Measurements from ENCODE around the gene NTF3. TPM values are rescaled to one million over a fixed set of nuclear protein-coding genes. Genes with fewer than 3 reads are reported as not detected.

Gene NTF3
- total and polyA plus RNA-seq, 9 of the 15 experiments (the other 6 are each of a cell fraction or from before 2014, with no cell fraction given) = not detected

DNA sequence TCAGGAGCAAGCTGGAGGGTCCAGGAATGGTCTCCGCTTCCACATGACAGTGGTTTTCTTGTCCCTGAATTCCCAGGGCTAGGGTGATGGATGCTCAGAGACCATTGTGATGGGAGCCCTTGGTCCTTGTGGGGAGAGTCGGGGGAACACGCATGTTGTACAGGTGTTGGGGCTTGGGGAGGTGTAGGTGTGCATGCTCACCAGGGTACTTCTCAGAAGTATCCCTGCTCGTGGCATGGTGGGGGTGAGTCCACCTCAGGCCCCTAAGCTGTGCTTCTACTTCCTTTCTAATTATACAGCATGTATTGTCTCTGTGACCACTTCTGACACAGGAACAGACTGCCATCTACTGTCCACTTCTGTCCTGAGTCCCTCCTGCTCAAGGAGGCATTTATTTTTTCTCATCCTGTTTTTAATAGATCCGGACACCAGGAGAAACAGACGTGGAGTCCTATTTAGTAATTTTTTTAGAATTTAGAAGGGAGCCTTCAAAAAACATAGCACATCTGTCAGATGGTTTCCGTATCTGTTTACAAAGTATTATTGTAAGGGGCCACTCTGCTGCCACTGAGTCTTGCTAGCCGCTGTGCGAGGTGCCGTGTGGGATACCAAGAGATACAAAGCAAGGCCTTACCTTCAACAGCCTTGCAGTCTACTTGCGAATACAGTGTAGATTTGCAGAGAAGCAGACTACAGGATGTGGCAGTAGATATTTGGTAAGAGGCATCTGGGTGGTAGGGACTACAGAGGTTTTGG lies 10.5 kb downstream of the NTF3 start:
- FAIRE-seq = peak; percentile 35
- no TSS peak for BruUV-seq (replicated peaks)
- intact Hi-C loops (cut with micrococcal nuclease) = loop anchor here (5.0 kb wide), 1 partner anchor 240 kb away; no protein-coding TSS in a partner anchor
- TF ChIP-seq ZNF79 (CRISPR knock-in tag; IDR thresholded peaks at IDR 0.05; ENCODE audit: low read depth) = no peak
- no peak for TF ChIP-seq MITF (IDR thresholded peaks at IDR 0.05)
- peak; percentile 49 to 74 for TF ChIP-seq RAD21 (CRISPR knock-in tag; conservative IDR thresholded peaks at IDR 0.05 in 1 of 2, IDR thresholded peaks at IDR 0.05 in 1 of 2)
- TF ChIP-seq, protein P1, sequence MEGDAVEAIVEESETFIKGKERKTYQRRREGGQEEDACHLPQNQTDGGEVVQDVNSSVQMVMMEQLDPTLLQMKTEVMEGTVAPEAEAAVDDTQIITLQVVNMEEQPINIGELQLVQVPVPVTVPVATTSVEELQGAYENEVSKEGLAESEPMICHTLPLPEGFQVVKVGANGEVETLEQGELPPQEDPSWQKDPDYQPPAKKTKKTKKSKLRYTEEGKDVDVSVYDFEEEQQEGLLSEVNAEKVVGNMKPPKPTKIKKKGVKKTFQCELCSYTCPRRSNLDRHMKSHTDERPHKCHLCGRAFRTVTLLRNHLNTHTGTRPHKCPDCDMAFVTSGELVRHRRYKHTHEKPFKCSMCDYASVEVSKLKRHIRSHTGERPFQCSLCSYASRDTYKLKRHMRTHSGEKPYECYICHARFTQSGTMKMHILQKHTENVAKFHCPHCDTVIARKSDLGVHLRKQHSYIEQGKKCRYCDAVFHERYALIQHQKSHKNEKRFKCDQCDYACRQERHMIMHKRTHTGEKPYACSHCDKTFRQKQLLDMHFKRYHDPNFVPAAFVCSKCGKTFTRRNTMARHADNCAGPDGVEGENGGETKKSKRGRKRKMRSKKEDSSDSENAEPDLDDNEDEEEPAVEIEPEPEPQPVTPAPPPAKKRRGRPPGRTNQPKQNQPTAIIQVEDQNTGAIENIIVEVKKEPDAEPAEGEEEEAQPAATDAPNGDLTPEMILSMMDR (IDR thresholded peaks at IDR 0.05 in 2 of 3, conservative IDR thresholded peaks at IDR 0.05 in 1 of 3; ENCODE audit: insufficient read depth in 2 of 3, low read depth in 1 of 3, low read length in 3 of 3) = peak; percentile 34 to 74 (median 52); a peak in 5 of 6 replicates
- TF ChIP-seq KDM5B (IDR thresholded peaks at IDR 0.05; ENCODE audit: insufficient replicate concordance, low read depth, low read length) = no peak
- no peak for TF ChIP-seq PHTF2 (CRISPR knock-in tag; IDR thresholded peaks at IDR 0.05)
- TF ChIP-seq, protein P2, sequence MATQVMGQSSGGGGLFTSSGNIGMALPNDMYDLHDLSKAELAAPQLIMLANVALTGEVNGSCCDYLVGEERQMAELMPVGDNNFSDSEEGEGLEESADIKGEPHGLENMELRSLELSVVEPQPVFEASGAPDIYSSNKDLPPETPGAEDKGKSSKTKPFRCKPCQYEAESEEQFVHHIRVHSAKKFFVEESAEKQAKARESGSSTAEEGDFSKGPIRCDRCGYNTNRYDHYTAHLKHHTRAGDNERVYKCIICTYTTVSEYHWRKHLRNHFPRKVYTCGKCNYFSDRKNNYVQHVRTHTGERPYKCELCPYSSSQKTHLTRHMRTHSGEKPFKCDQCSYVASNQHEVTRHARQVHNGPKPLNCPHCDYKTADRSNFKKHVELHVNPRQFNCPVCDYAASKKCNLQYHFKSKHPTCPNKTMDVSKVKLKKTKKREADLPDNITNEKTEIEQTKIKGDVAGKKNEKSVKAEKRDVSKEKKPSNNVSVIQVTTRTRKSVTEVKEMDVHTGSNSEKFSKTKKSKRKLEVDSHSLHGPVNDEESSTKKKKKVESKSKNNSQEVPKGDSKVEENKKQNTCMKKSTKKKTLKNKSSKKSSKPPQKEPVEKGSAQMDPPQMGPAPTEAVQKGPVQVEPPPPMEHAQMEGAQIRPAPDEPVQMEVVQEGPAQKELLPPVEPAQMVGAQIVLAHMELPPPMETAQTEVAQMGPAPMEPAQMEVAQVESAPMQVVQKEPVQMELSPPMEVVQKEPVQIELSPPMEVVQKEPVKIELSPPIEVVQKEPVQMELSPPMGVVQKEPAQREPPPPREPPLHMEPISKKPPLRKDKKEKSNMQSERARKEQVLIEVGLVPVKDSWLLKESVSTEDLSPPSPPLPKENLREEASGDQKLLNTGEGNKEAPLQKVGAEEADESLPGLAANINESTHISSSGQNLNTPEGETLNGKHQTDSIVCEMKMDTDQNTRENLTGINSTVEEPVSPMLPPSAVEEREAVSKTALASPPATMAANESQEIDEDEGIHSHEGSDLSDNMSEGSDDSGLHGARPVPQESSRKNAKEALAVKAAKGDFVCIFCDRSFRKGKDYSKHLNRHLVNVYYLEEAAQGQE (IDR thresholded peaks at IDR 0.05; ENCODE audit: borderline replicate concordance) = peak; percentile 52; the same call in 1 of the 2 replicates
- TF ChIP-seq, protein P2 (CRISPR knock-in tag; IDR thresholded peaks at IDR 0.05; ENCODE audit: low read depth) = no peak

More for the DNA sequence above, 10.5 kb downstream of the NTF3 start:
- ATAC-seq (peak; percentile 72), DNase-seq (ENCODE audit: extremely low read depth in 1 of 4, low spot score in 3 of 4) (peak; percentile 18 to 44 (median 21))
- POLR2A ChIA-PET = interaction anchor here (0.7 kb wide), 1 partner anchor 225 kb away, joined by 3 read pairs; no protein-coding TSS in a partner anchor
- H3K9ac ChIP-seq (ENCODE audit: insufficient read depth in 1 of 2, low read depth in 2 of 2, low read length in 2 of 2) = no peak overlapping the region
- no peak overlapping the region for H2AFZ ChIP-seq (ENCODE audit: low read depth, low read length)
- H3K4me2 ChIP-seq (ENCODE audit: insufficient read depth, low read length) = no peak overlapping the region
- under 1% methylated on average over 9 of the region's 11 CpGs for WGBS (ENCODE audit: insufficient coverage, low coverage, missing lambda C conversion rate)
- H3K9me3 ChIP-seq (replicated peaks; ENCODE audit: control insufficient read depth, insufficient read depth, low read depth, low read length) = no peaks in the 10 kb centered on the region
- no peaks in the 10 kb centered on the region for H3K9me1 ChIP-seq (ENCODE audit: control insufficient read depth, insufficient read depth, low read length)
- no peak overlapping the region for H3K4me3 ChIP-seq
- in situ Hi-C loops (cut with MboI) = no loop called here
- no peak overlapping the region for H3K27ac ChIP-seq (ENCODE audit: extremely low read depth, low read depth, low read length)
- no peaks in the 10 kb centered on the region for H3K36me3 ChIP-seq (ENCODE audit: control insufficient read depth, insufficient read depth, low read length)
- H3K4me1 ChIP-seq (replicated peaks in 1 of 2; ENCODE audit: control insufficient read depth in 2 of 2, insufficient read depth in 2 of 2, low read length in 2 of 2) = no peaks in the 10 kb centered on the region
- no peaks in the 10 kb centered on the region for H3K79me2 ChIP-seq (ENCODE audit: control insufficient read depth, insufficient read depth, low read length)
- H4K20me1 ChIP-seq (replicated peaks; ENCODE audit: control insufficient read depth, insufficient read depth, low read length) = no peaks in the 10 kb centered on the region
- H3K27me3 ChIP-seq (ENCODE audit: control insufficient read depth in 2 of 2, insufficient read depth in 2 of 2, low read length in 2 of 2) = peaks cover 0 to 9% of the 10 kb centered on the region in 2 experiments; a peak in 2 of 5 replicates
- CTCF ChIA-PET (ENCODE audit: low intra/inter-chr PET ratio) = interaction anchor here (1.0 to 1.7 kb wide), 4 partner anchors 242 to 274 kb away, joined by 3 to 21 read pairs (median 6); no protein-coding TSS in a partner anchor

Measured in K562 (cell line).